Tibial artery (tissue), 4 donors: ENCODE data around the gene PRLR.

Source experiments
- DNase-seq, 2 donors: peaks; one replicate each; pipeline ENCODE4 v3.0.0-alpha.2; 2019
- H3K27ac ChIP-seq, 2 donors: fragments of 200-600 bp; sonication (generic) in 1 of 2; 1 replicate in 1 of 2; 2 replicates in 1 of 2; pipeline ENCODE4 v1.5.1; 2018 to 2019; ENCODE audit warnings: mild to moderate bottlenecking in 1 of 2
- H3K27me3 ChIP-seq, 2 donors: fragments of 200-600 bp; sonication (generic) in 1 of 2; one replicate each; pipeline versions ENCODE4 v1.5.1 to v1.6.0; 2016 to 2019
- H3K36me3 ChIP-seq, 3 donors: fragments of 200-600 bp; sonication (generic) in 2 of 3; one replicate each; pipeline ENCODE4 v1.5.1; 2016 to 2019; ENCODE audit warnings: mild to moderate bottlenecking in 2 of 3
- H3K4me1 ChIP-seq, 4 donors: fragments of 200-600 bp; sonication (generic) in 2 of 4; 1 replicate in 3 of 4; 2 replicates in 1 of 4; pipeline ENCODE4 v1.5.1; 2016 to 2019
- H3K4me3 ChIP-seq, 2 donors: fragments of 200-600 bp; sonication (generic) in 1 of 2; 1 replicate in 1 of 2; 2 replicates in 1 of 2; pipeline ENCODE4 v1.5.1; 2018 to 2019; ENCODE audit warnings: mild to moderate bottlenecking in 2 of 2
- H3K9me3 ChIP-seq, 3 donors: fragments of 200-600 bp; sonication (generic) in 1 of 3; one replicate each; pipeline ENCODE4 v1.5.1; 2016 to 2019
- intact Hi-C: fragments of 100-400 bp; cut with DNase I; formaldehyde crosslinking; loops from one replicate; pipeline ENCODE4 v1.15.0; 2023; ENCODE audit warnings: low total_unique reads
- TF ChIP-seq, protein P1 (sequence below), 2 experiments: fragments of 200-600 bp in 1 of 2; fragments of 450-650 bp in 1 of 2; IDR thresholded peaks; one replicate each; pipeline ENCODE4 v1.5.1; 2017 to 2019; ENCODE audit warnings: antibody characterized with exemption in 2 of 2, mild to moderate bottlenecking in 1 of 2, moderate library complexity in 1 of 2

The PRLR gene

DNA sequence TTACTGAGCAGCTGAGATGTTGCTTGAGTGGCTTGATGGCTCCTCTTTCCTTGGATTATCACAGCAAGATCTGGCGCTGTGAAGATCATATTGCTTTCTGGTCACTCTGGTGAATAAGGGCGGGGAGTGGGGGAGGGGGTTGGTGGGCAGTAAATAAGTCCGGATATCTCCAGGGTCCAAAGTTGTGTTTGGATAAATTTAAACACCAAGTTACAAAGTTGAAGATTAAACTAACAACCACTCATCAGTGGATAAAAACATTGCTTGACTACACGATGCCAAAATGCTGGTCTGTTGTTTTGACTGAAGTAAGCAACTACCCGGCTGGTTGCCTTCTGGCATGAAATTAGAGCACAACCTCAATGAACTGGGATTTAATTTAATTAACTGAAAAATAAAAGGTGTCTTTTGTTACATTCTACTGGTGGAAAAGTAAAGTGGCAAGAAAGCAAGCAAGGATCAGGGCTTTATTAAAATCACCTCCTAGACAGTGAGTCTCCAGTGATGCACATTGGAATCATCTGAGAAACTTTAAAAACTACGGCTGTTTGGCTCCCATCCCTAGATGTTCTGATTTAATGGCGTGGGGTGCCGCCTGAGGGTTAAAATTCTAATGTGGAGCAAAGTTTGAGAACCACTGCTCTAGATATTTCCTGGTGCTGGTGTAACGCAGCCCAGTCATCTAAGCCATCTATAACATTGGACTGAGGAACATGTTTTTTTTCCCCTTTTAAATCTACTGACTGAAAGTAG, 95.8 kb downstream of the PRLR start:
- Histone ChIP-seq H3K27me3 (no peaks in the 10 kb centered on the region), H3K9me3 (no peaks in the 10 kb centered on the region), H3K4me1 (no peaks in the 10 kb centered on the region), H3K27ac (no peak overlapping the region), H3K4me3 (no peak overlapping the region), H3K36me3 (no peaks in the 10 kb centered on the region)
- no peak for DNase-seq
- TF ChIP-seq, protein P1, sequence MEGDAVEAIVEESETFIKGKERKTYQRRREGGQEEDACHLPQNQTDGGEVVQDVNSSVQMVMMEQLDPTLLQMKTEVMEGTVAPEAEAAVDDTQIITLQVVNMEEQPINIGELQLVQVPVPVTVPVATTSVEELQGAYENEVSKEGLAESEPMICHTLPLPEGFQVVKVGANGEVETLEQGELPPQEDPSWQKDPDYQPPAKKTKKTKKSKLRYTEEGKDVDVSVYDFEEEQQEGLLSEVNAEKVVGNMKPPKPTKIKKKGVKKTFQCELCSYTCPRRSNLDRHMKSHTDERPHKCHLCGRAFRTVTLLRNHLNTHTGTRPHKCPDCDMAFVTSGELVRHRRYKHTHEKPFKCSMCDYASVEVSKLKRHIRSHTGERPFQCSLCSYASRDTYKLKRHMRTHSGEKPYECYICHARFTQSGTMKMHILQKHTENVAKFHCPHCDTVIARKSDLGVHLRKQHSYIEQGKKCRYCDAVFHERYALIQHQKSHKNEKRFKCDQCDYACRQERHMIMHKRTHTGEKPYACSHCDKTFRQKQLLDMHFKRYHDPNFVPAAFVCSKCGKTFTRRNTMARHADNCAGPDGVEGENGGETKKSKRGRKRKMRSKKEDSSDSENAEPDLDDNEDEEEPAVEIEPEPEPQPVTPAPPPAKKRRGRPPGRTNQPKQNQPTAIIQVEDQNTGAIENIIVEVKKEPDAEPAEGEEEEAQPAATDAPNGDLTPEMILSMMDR (IDR thresholded peaks at IDR 0.05) = no peak
- intact Hi-C loops = no loop called here

DNA sequence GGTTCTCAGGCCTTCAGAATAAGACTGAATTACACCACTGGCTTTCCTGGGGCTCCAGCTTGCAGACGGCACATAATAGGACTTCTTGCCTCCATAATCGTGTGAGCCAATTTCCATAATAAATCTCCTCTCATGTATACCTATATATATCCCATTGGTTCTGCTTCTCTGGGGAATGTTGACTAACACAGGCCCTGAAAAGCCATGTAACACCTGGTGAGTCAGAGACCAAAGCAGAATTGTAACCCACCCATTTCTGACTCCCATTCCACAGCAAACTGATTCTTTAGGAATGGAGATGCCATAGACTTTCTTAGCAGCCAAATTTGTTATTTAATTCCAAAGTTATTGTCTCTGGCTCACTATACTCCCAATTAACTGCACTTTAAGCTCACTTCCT, 97.1 kb downstream of the PRLR start:
- intact Hi-C loops = no loop called here
- Histone ChIP-seq H3K9me3 (no peaks in the 10 kb centered on the region), H3K4me1 (no peaks in the 10 kb centered on the region), H3K4me3 (no peak overlapping the region), H3K36me3 (no peaks in the 10 kb centered on the region), H3K27me3 (no peaks in the 10 kb centered on the region), H3K27ac (no peak overlapping the region)
- TF ChIP-seq, protein P1 (IDR thresholded peaks at IDR 0.05) = no peak
- no peak for DNase-seq

DNA sequence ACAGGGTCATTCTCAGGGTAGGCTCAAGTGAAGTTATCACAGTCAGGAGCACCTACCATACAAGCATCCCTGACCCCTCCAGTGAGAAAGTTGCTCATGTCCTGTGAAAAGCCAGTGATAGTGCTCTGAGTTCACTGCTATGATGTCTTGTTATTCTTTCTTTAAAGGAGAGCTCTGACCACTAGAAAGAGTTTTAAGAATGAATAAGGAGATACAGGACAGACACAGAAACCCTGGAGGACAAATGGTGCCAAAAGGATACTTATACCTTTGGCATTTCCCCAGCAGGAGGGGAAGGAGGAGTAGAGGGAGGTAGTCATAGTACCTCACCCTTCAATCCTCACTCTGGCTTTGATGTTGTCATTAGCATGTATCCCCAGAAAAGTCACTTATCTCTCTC, 98.6 kb downstream of the PRLR start:
- Histone ChIP-seq H3K27ac (no peak overlapping the region), H3K36me3 (no peaks in the 10 kb centered on the region), H3K4me1 (no peaks in the 10 kb centered on the region), H3K27me3 (no peaks in the 10 kb centered on the region), H3K9me3 (no peaks in the 10 kb centered on the region), H3K4me3 (no peak overlapping the region)
- no peak for DNase-seq
- TF ChIP-seq, protein P1 (IDR thresholded peaks at IDR 0.05) = no peak
- intact Hi-C loops = no loop called here

DNA sequence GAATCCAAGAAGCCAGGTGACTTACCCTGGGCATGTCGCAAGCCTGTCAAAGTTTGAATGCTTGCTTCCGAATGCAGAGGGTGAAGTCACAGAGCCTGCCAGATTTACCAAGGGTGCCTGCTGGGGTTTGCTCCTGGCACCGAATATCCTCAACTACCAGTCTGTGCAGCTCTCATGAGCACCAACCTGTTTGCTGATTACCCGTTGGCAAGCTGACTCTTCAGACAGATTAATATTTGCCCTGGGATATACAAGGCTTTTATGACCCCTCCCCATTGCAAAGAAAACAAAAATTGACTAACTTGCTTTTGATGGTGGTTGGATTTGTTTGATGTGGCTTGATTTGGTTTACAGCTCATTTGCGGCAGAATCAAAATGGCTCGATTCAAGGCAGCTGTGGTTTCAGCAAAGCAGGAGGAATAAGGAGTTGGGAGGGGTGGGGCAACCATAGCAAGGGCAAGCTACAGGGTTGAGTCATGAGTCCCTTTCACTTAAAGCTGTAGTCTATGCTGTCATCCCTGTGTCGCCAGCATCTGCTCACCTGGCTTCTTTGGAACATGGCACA, 100.3 kb downstream of the PRLR start:
- Histone ChIP-seq H3K27ac (no peak overlapping the region), H3K36me3 (no peaks in the 10 kb centered on the region), H3K4me1 (no peaks in the 10 kb centered on the region), H3K9me3 (no peaks in the 10 kb centered on the region), H3K4me3 (no peak overlapping the region), H3K27me3 (no peaks in the 10 kb centered on the region)
- intact Hi-C loops = no loop called here
- DNase-seq = no peak
- TF ChIP-seq, protein P1 (IDR thresholded peaks at IDR 0.05) = no peak

DNA sequence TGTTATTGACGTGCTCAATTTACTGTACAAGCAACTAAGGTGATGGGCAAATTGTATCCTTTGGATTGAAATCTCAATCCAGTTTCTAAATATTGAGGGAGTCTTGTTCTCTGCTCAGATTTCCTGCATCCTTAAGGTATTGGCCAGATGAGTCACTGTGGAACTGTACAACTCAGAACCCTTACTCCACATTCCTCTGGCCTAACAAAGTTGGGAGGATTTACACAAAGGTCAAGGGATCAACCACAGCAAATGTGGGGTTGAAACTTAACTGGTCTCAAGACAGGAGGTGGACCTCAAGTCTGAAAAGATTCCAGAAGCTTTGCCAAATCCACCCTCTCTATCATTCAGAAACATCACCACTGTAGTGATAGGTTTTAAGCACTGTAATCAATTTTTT, 101.0 kb downstream of the PRLR start:
- H3K27me3 ChIP-seq = no peaks in the 10 kb centered on the region
- intact Hi-C loops = no loop called here
- H3K36me3 ChIP-seq = no peaks in the 10 kb centered on the region
- DNase-seq = no peak
- TF ChIP-seq, protein P1 (IDR thresholded peaks at IDR 0.05) = no peak
- no peak overlapping the region for H3K4me3 ChIP-seq
- H3K4me1 ChIP-seq = no peaks in the 10 kb centered on the region
- H3K9me3 ChIP-seq = no peaks in the 10 kb centered on the region
- no peak overlapping the region for H3K27ac ChIP-seq
